HG02678 (cell line): ENCODE results near the gene RALGDS.

Source experiments
- ATAC-seq: cut with Tn5 transposase; IDR thresholded peaks from one replicate; pipeline ENCODE4 v1.9.1; 2021; ENCODE audit warnings: mild to moderate bottlenecking, moderate library complexity; ENCODE audit not compliant: unreplicated experiment

Gene RALGDS

GRCh38 chr9:133057553-133057952 is 63.5 kb downstream of the RALGDS start:
- no peak for ATAC-seq

DNA sequence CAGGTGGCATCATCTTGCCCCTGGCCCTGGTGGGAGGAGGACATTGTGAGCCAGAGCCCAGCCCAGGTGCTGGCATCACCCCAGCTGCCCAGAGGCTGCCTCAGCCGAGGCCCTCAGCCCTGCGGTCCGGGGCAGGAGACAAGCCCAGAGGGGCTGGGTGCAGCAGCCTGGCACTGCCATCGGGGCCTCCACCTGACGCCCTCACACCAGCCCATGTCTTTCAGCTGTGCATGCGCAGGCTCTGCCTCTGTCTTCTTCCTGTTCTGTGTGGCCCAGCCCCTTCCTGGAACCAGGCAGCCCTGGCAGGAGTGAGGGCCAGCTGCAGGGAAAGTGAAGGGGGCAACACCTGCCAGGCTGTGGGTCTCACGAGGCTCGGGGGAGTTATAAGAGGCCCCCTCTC is 64.0 kb downstream of the RALGDS start:
- ATAC-seq, result no peak

GRCh38 chr9:133056533-133056932 is 64.5 kb downstream of the RALGDS start:
- no peak for ATAC-seq

GRCh38 chr9:133055788-133056420 is 65.1 kb downstream of the RALGDS start:
- ATAC-seq, result no peak

DNA sequence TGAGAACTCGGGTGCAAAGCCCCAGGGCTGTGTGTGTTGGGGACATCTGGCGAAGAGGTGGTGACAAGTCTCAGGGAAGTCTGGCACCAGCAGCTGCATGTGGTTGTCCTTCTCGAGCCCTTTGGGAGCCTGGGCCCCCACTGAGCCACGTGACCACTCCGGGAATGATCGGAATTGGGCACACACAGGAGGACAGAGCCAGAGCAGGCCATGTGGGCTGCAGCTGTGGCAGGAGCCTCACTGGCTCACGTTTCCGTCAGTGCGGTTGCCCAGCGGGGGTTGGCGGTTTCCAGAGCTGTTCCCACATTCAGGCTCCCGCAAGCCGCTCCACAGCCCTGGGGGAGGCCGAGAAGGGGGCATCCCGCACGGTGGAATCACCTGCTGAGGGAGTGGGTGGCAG is 66.1 kb downstream of the RALGDS start:
- ATAC-seq, result no peak

DNA sequence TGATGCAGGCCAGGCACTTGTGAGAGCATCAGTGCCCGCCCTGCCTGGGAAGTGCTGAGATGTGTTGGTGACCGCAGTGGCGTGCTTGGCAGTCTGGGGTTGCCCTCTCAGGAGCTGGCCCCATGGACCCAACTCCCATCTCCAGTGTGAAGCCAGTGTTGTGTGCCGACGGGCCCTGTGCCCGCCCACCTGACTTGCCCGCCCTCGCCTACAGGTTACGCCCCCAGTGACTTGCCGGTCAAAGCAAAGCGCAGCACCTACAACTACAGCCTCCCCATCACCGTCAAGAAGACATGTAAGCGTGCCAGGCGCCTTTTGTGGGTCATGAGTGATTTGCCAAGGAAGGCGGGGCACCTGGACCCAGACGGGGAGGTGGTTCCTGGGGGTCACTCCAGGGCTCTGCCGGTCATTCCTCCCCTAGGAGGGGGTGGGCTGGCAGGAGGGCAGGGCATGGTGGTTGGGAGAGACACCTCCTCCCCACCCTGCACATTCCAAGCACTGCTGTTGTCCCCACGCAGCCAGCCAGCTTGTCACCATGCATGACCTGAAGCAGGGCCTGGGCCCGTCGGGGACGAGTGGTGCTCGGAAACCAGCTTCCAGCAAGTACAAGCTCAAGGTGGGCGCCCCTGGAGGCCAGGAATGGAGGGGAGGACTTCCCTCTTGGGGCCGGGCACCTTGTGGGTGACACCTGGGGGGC is 66.7 kb downstream of the RALGDS start:
- ATAC-seq, result no peak

GRCh38 chr9:133051966-133052539 is 69.0 kb downstream of the RALGDS start:
- ATAC-seq, result no peak

DNA sequence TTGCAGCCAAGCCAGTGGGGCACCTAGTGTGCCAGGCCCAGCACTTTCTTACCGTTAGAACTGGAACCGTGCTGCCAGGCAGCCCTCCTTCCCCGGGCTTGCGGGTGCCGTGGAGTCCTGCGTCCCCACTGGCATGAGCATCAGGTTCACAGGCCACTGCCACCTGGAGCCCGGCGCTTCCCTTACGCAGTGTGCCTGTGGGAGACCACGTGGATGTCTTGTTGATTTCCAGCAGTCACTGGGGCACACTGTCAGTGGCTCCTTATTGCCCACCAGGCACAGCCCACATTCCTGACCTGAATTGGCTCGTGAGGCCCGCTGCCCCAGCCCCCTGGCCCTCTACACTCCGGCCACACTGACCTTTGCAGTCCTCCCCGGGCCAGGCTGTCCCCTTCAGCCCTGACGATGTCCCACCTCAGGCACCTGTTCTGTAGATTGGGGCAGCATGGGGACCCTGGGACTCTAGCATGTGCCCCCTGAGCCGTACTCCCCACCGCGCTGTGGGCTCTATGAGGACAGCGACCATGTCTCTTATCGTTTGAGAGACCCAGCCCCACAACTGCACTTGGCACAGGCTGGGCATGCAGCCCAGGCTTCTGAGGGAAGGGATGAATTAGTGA is 69.6 kb downstream of the RALGDS start:
- no peak for ATAC-seq

DNA sequence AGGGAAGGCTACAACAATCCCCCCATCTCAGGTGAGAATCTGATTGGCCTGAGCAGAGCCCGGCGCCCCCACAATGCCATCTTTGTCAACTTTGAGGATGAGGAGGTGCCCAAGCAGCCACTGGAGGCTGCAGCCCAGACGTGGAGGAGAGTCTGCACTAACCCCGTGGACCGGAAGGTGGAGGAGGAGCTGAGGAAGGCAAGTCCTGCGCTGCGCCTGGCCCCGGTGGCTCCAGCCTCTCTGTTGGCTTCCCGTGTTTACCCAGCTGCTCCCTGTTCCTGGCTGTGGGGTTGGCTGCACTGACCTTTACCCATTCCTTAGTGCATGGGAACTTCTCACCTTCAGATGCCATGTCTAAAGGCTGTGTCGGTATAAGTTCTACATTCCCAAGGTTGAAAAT is 70.3 kb downstream of the RALGDS start:
- no peak for ATAC-seq

DNA sequence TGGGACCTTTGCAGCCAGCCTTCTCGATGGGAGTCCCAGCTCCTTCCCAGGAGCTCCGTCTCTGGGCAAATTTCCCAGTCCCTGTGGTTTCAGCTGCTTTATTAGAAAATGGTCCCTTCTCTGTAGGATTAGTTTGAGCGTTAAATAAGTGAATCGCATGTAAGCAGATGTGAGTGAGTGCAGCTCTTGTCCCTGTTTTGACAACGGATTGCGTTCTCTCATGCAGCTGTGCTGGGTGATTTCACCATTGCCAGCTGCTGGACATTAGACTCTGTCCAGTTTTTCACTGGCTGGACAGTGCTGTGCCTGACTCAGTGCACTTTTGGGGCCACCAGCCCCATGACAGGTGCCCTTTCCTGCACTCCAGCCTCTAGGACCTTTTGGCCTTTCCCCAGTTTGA is 70.9 kb downstream of the RALGDS start:
- no peak for ATAC-seq

DNA sequence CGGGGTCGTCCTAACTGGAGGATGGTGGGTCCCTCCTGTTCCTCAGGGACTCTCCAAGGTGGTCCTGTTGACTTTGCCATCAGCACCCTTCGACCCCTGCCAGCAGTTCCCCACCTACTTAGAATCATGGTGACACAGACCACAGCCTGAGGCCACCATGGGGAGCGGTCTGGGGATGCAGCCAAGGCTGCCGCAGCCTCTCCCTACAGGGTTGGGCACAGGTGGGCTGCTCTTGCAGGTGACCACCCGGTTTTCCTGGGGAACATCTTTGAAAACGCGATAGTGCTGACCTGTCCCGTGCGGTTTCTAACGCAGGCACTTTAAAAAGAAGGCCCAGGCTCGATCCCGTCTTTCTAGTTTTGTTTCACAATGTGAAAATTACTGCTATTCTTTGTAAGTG is 72.0 kb downstream of the RALGDS start:
- ATAC-seq, result no peak

DNA sequence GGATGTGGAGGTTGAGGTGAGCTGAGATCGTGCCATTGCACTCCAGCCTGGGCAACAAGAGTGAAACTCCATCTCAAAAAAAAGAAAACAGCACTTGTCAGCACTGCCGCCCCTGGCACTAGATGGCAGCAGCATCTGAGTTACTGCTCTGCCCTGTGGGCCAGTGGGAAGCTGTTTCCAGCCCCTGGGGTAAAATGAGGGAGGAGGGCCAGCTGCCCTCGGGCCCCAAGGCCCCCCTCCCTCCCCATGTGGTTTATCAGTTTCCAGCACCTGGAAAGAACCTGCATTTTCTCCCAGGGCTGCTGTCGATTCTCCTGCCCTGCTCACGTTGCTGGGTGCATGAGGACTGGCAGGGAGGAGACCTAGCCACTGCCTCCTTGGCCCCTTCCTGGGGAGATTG is 72.4 kb downstream of the RALGDS start:
- ATAC-seq, result no peak
